MM.1S (cell line): ENCODE measurements around the gene GTPBP6.

Experiments used
- DNase-seq: peaks from one replicate; pipeline ENCODE4 v3.0.0-alpha.2; 2015
- H2AFZ ChIP-seq: fragments of 300-600 bp; sonication (generic); 2 replicates; pipeline ENCODE4 v1.6.0; 2016; ENCODE audit warnings: antibody characterized with exemption, low read length
- H3F3A ChIP-seq: fragments of 300-600 bp; sonication (generic); 2 replicates; pipeline ENCODE4 v1.6.1; 2016; ENCODE audit warnings: mild to moderate bottlenecking, antibody characterized with exemption, low read length, moderate library complexity, mixed read lengths; ENCODE audit not compliant: insufficient read depth
- H3K27ac ChIP-seq: fragments of 300-600 bp; sonication (generic); 2 replicates; pipeline ENCODE4 v1.5.1; 2016; ENCODE audit warnings: mild to moderate bottlenecking, low read length
- H3K27me3 ChIP-seq: fragments of 300-600 bp; sonication (generic); replicated peaks from 2 replicates; pipeline ENCODE4 v1.6.0; 2016; ENCODE audit warnings: low read length; ENCODE audit not compliant: insufficient read depth
- H3K36me3 ChIP-seq: fragments of 300-600 bp; sonication (generic); replicated peaks from 2 replicates; pipeline ENCODE4 v1.6.1; 2016; ENCODE audit warnings: mild to moderate bottlenecking, low read length, mixed read lengths; ENCODE audit not compliant: insufficient read depth
- H3K4me1 ChIP-seq: fragments of 300-600 bp; sonication (generic); 2 replicates; pipeline ENCODE4 v1.6.1; 2016; ENCODE audit warnings: low read length, mixed read lengths
- H3K4me2 ChIP-seq: fragments of 300-600 bp; sonication (generic); 2 replicates; pipeline ENCODE4 v1.6.0; 2016; ENCODE audit warnings: low read depth, low read length
- H3K4me3 ChIP-seq: fragments of 300-600 bp; sonication (generic); 2 replicates; pipeline ENCODE4 v1.5.1; 2016; ENCODE audit warnings: low read length, mixed read lengths
- H3K79me2 ChIP-seq: fragments of 300-600 bp; sonication (generic); 2 replicates; pipeline ENCODE4 v1.6.1; 2016; ENCODE audit warnings: mixed run types, low read length, mixed read lengths
- H3K9ac ChIP-seq: fragments of 300-600 bp; sonication (generic); 2 replicates; pipeline ENCODE4 v1.6.1; 2016; ENCODE audit warnings: low read length, mixed read lengths
- H3K9me2 ChIP-seq: fragments of 300-600 bp; sonication (generic); replicated peaks from 2 replicates; pipeline ENCODE4 v1.6.1; 2016; ENCODE audit warnings: mild to moderate bottlenecking, low read length, mixed read lengths; ENCODE audit not compliant: insufficient read depth
- H3K9me3 ChIP-seq: fragments of 300-600 bp; sonication (generic); replicated peaks from 2 replicates; pipeline ENCODE4 v1.6.1; 2016; ENCODE audit warnings: mild to moderate bottlenecking, low read length, mixed read lengths; ENCODE audit not compliant: insufficient read depth
- H4K20me1 ChIP-seq: fragments of 300-600 bp; sonication (generic); 2 replicates; pipeline ENCODE4 v1.6.1; 2016; ENCODE audit warnings: mild to moderate bottlenecking, low read length, moderate library complexity, mixed read lengths; ENCODE audit not compliant: insufficient read depth
- EZH2 ChIP-seq: fragments of 300-600 bp; sonication (generic); optimal IDR thresholded peaks from 2 replicates; pipeline ENCODE3; 2017; ENCODE audit warnings: low read depth, mild to moderate bottlenecking, antibody characterized with exemption, low read length, mixed read lengths
- EZH2phosphoT487 ChIP-seq: fragments of 300-600 bp; sonication (generic); IDR thresholded peaks from 2 replicates; pipeline ENCODE4 v1.6.1; 2018; ENCODE audit warnings: antibody characterized with exemption, low read length
- TF ChIP-seq, protein P1 (sequence below): fragments of 300-600 bp; sonication (generic); IDR thresholded peaks from 2 replicates; pipeline ENCODE4 v1.5.1; 2016; ENCODE audit warnings: antibody characterized with exemption, low read length, mixed read lengths

GTPBP6 gene

DNA sequence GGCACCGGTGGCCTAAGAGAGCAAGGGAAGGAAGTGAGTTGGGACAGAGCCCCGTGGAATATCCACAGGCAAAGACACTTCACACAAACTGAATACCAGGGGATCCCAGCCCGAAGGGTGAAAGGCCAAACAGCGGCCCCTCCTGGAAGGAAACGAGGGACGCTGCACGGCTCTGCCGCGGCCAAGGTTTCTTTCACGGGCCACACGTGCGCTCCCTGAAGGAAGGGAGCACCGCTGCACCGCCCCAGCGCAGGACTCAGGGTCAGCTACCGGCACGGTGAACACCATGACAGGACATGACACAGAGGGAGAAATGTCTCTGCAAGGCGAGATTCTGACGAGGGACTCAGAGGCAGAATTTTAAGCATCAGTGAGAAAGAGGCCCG, 31.5 kb upstream of the GTPBP6 start:
- DNase-seq = no peak
- H3K9ac ChIP-seq = no peak overlapping the region
- H3K4me2 ChIP-seq = no peak overlapping the region
- H3K4me1 ChIP-seq = no peaks in the 10 kb centered on the region
- no peaks in the 10 kb centered on the region for H3K9me3 ChIP-seq
- TF ChIP-seq, protein P1, sequence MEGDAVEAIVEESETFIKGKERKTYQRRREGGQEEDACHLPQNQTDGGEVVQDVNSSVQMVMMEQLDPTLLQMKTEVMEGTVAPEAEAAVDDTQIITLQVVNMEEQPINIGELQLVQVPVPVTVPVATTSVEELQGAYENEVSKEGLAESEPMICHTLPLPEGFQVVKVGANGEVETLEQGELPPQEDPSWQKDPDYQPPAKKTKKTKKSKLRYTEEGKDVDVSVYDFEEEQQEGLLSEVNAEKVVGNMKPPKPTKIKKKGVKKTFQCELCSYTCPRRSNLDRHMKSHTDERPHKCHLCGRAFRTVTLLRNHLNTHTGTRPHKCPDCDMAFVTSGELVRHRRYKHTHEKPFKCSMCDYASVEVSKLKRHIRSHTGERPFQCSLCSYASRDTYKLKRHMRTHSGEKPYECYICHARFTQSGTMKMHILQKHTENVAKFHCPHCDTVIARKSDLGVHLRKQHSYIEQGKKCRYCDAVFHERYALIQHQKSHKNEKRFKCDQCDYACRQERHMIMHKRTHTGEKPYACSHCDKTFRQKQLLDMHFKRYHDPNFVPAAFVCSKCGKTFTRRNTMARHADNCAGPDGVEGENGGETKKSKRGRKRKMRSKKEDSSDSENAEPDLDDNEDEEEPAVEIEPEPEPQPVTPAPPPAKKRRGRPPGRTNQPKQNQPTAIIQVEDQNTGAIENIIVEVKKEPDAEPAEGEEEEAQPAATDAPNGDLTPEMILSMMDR = no peak
- TF ChIP-seq EZH2phosphoT487 = no peak
- TF ChIP-seq EZH2 = no peak
- H3K79me2 ChIP-seq = no peaks in the 10 kb centered on the region
- H3K27ac ChIP-seq = no peak overlapping the region
- H3K9me2 ChIP-seq = no peaks in the 10 kb centered on the region
- H3K4me3 ChIP-seq = no peak overlapping the region
- no peaks in the 10 kb centered on the region for H4K20me1 ChIP-seq
- H2AFZ ChIP-seq = no peak overlapping the region
- no peaks in the 10 kb centered on the region for H3F3A ChIP-seq
- no peaks in the 10 kb centered on the region for H3K27me3 ChIP-seq
- no peaks in the 10 kb centered on the region for H3K36me3 ChIP-seq

DNA sequence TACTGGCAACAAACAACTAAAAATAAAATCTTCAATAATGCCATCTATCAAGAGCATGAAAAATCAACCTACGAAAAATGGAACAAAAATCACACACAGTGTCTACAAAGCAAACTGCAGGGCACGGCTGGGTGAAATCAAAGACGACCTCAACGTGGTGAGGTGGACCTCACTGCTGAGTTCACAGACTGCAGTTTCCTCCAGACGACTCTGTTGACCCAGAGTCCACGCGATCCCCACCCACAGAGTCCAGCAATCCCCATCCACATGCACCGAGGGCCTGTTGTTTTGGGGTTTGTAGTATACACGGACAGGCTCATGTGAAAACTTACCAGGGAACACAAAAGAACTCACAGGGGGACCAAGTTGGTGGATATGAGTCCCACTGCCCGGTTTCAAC, 31.1 kb upstream of the GTPBP6 start:
- no peaks in the 10 kb centered on the region for H3K4me1 ChIP-seq
- no peak overlapping the region for H3K9ac ChIP-seq
- H2AFZ ChIP-seq = no peak overlapping the region
- no peak overlapping the region for H3K4me2 ChIP-seq
- no peaks in the 10 kb centered on the region for H4K20me1 ChIP-seq
- H3F3A ChIP-seq = no peaks in the 10 kb centered on the region
- H3K4me3 ChIP-seq = no peak overlapping the region
- H3K9me2 ChIP-seq = no peaks in the 10 kb centered on the region
- H3K36me3 ChIP-seq = no peaks in the 10 kb centered on the region
- no peaks in the 10 kb centered on the region for H3K79me2 ChIP-seq
- no peak overlapping the region for H3K27ac ChIP-seq
- H3K9me3 ChIP-seq = no peaks in the 10 kb centered on the region
- no peaks in the 10 kb centered on the region for H3K27me3 ChIP-seq
- no peak for DNase-seq
- TF ChIP-seq EZH2 = no peak

DNA sequence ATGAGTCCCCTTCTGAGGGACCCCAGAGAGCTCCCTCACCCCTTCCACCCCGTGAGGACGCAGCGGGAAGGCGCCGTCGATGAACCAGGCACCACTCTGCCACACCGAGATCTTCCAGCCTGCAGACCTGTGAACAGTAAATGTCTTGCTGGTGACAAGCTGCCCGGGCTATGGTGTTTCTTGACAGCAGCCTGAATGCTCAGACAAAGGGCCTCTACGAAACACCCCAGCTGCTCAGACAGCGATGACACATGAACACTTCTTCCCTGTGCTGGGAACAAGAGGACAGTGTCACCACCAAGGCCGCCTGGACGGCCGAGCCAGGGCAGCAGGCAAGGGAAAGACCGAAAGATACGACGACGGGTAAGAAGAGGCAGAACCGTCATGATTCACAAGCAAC, 30.6 kb upstream of the GTPBP6 start:
- Histone ChIP-seq H4K20me1 (no peaks in the 10 kb centered on the region), H3K79me2 (no peaks in the 10 kb centered on the region), H2AFZ (no peak overlapping the region), H3K27ac (no peak overlapping the region), H3K36me3 (no peaks in the 10 kb centered on the region), H3F3A (no peaks in the 10 kb centered on the region), H3K9me3 (no peaks in the 10 kb centered on the region), H3K27me3 (no peaks in the 10 kb centered on the region), H3K4me2 (no peak overlapping the region), H3K4me3 (no peak overlapping the region), H3K9ac (no peak overlapping the region), H3K4me1 (no peaks in the 10 kb centered on the region), H3K9me2 (no peaks in the 10 kb centered on the region)
- no peak for DNase-seq
- TF ChIP-seq, protein P1 = no peak
- TF ChIP-seq EZH2phosphoT487 (no peak), EZH2 (no peak)

DNA sequence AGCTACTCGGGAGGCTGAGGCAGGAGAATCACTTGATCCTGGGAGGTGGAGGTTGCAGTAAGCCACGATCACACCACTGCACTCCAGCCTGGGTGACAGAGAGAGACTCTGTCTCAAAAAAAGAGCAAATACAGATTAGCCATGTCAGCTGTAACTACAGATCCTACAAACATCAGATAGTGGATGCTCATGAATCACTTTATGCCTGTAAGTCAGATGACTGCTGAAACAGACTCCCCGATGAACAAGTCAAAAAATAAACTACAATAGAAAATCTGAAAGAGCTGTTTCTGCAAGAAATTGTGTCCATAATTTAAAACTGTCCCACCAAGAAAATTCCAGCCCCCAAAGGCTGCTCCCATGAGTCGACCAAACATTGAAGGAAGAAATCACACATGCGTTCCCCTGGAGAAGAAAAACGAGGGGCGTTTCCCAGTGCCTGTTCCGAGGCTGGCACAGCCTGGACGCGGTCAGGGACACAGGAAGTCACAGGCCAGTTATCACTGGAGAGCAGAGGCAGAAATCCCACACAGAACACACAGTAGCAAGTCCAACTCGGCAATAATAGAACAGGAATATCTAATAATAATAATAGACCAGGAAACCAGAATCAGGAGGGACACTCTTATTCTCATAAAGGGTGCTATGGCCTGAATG, 30.0 kb upstream of the GTPBP6 start:
- TF ChIP-seq EZH2 = no peak
- TF ChIP-seq, protein P1 = no peak
- no peak for TF ChIP-seq EZH2phosphoT487
- Histone ChIP-seq H4K20me1 (no peaks in the 10 kb centered on the region), H3K27me3 (no peaks in the 10 kb centered on the region), H3F3A (no peaks in the 10 kb centered on the region), H3K9me3 (no peaks in the 10 kb centered on the region), H3K9me2 (no peaks in the 10 kb centered on the region), H2AFZ (no peak overlapping the region), H3K4me2 (no peak overlapping the region), H3K4me1 (no peaks in the 10 kb centered on the region), H3K9ac (no peak overlapping the region), H3K36me3 (no peaks in the 10 kb centered on the region), H3K27ac (no peak overlapping the region), H3K4me3 (no peak overlapping the region), H3K79me2 (no peaks in the 10 kb centered on the region)
- no peak for DNase-seq
